Myocyte (in vitro differentiated cells): ENCODE measurements around the gene SIGLEC8. TPM values are rescaled to one million over a fixed set of nuclear protein-coding genes. Genes with fewer than 3 reads are reported as not detected.

Source experiments
- DNase-seq: peaks from one replicate; pipeline ENCODE4 v3.0.0-alpha.2; 2012; ENCODE audit warnings: low read depth
- total RNA-seq: library from RNA; depleted of rRNA; stranded (reverse); fragments of >200 nt; gene quantifications from 2 replicates; pipeline ENCODE4 v1.2.3, GENCODE V29; 2014

The SIGLEC8 gene
- total RNA-seq, 1 donor from 2014 or later, result not detected

DNA sequence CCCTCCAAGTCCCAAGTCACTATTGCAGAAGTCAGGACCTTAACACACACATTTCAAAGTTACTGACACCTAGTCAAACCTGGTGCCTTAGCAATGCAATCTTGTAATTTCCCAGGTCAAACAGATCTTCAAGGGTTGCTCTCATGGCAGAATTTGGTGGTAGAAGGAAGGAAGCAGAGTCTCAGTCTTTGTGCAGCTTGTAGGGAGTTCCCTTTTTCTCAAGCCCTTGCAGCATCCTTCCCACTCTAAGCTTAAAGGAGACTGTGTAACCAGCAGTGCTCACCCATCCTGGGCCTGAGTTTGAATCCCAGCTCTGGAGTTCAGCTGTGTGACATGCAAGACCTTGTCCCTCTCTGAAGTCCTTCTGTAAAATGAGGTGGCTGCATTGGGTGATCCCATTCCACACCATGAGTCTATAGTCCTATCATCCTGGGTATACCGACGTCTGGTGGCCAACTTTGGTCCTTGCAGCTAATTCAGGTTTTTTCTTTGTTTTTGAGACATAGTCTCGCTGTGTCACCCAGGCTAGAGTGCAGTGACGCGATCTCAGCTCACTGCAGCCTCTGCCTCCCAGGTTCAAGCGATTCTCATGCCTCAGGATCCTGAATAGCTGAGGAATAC is 50.6 kb downstream of the SIGLEC8 start:
- peak; percentile 15 for DNase-seq

DNA sequence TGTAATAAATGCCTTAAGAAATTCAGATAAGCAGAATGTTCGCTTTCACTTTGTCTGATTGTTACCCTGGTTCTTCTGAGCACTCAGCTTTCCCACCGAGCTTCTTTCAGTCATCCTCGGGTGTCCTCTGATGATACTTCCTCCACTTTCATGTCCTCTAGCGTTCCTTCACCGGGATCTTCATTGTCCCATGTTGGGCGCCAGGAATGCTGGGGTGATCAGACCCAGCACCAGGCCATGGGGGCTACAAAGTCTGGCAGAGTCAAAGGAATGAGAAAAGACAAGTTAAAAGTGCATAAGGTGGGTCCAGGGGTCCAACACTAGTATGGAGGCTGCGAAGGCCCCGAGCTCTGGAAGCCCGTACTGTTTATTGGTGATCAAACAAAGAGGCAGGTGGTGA is 56.1 kb downstream of the SIGLEC8 start:
- no peak for DNase-seq

Other genes with a start within 250 kb of the SIGLEC8 start
- 0.21 TPM in 1 of 2 replicates, not detected in the other for gene CD33, start 233.4 kb downstream of the SIGLEC8 start, total RNA-seq
- not detected in 2 replicates for gene SIGLECL1, start 207.4 kb downstream of the SIGLEC8 start, total RNA-seq
- gene IGLON5, start 146.8 kb downstream of the SIGLEC8 start, total RNA-seq, result not detected in 2 replicates
- gene VSIG10L, start 116.3 kb downstream of the SIGLEC8 start, total RNA-seq, result 1.6 and 1.8 TPM in 2 replicates
- gene ETFB, start 92.1 kb downstream of the SIGLEC8 start, total RNA-seq, result 73.4 and 76.2 TPM in 2 replicates
- gene CLDND2, start 89.5 kb downstream of the SIGLEC8 start, total RNA-seq, result not detected in 2 replicates
- gene NKG7, start 85.8 kb downstream of the SIGLEC8 start, total RNA-seq, result not detected in 2 replicates
- gene LIM2, start 70.5 kb downstream of the SIGLEC8 start, total RNA-seq, result not detected in 2 replicates
- gene C19orf84, start 67.9 kb downstream of the SIGLEC8 start, total RNA-seq, result not detected in 2 replicates
- gene SIGLEC10, start 40.8 kb downstream of the SIGLEC8 start, total RNA-seq, result not detected in 2 replicates
- gene CEACAM18, start 20.1 kb upstream of the SIGLEC8 start, total RNA-seq, result not detected in 2 replicates
- not detected in 2 replicates for gene SIGLEC12, start 43.3 kb upstream of the SIGLEC8 start, total RNA-seq
- not detected in 2 replicates for gene SIGLEC6, start 73.2 kb upstream of the SIGLEC8 start, total RNA-seq
- gene ZNF175, start 112.8 kb upstream of the SIGLEC8 start, total RNA-seq, result 4.5 and 5.0 TPM in 2 replicates
- gene SIGLEC5, start 171.9 kb upstream of the SIGLEC8 start, total RNA-seq, result not detected in 2 replicates
- not detected in 2 replicates for gene SIGLEC14, start 188.4 kb upstream of the SIGLEC8 start, total RNA-seq
- 5.2 and 8.0 TPM in 2 replicates for gene SPACA6, start 234.9 kb upstream of the SIGLEC8 start, total RNA-seq